GM21515 (cell line): ENCODE data around the gene SEMA3B.
A peak's percentile ranks its signal among the peaks of the same experiment; 100 is the strongest.
"Not testable (repeated sequence)": the region's sequence is repeated elsewhere in the genome, so short reads cannot be mapped to it uniquely, and the experiment has no call there.

ENCODE experiments used
- ATAC-seq: cut with Tn5 transposase; IDR thresholded peaks from one replicate; pipeline ENCODE4 v1.9.1; 2021; ENCODE audit not compliant: unreplicated experiment

Gene SEMA3B

GRCh38 chr3:50237754-50238548 lies 31.0 kb upstream of the SEMA3B start:
- peak; percentile 27 for ATAC-seq

- ATAC-seq = no peak
Observed at GRCh38 chr3:50238549-50239026, 30.4 kb upstream of the SEMA3B start.

- no peak for ATAC-seq
Observed at GRCh38 chr3:50239649-50240048, 29.3 kb upstream of the SEMA3B start.

GRCh38 chr3:50241163-50241562 lies 27.8 kb upstream of the SEMA3B start:
- no peak for ATAC-seq

- no peak for ATAC-seq
Observed at GRCh38 chr3:50241713-50242380, 27.1 kb upstream of the SEMA3B start.

- ATAC-seq = no peak
Observed at GRCh38 chr3:50242381-50242770, 26.6 kb upstream of the SEMA3B start.

- ATAC-seq = no peak
Observed at GRCh38 chr3:50242851-50243542, 25.9 kb upstream of the SEMA3B start.

- no peak for ATAC-seq
Observed at GRCh38 chr3:50243543-50243895, 25.4 kb upstream of the SEMA3B start.

GRCh38 chr3:50244813-50245212 lies 24.1 kb upstream of the SEMA3B start:
- not testable (repeated sequence) for ATAC-seq

- ATAC-seq = no peak
Observed at GRCh38 chr3:50245251-50245745, 23.6 kb upstream of the SEMA3B start.

GRCh38 chr3:50245831-50246516 lies 23.0 kb upstream of the SEMA3B start:
- peak; percentile 56 for ATAC-seq

- ATAC-seq = peak; percentile 36
Observed at GRCh38 chr3:50246517-50246954, 22.4 kb upstream of the SEMA3B start.

GRCh38 chr3:50248387-50248786 lies 20.6 kb upstream of the SEMA3B start:
- no peak for ATAC-seq

GRCh38 chr3:50249457-50249856 lies 19.5 kb upstream of the SEMA3B start:
- no peak for ATAC-seq

- ATAC-seq = no peak
Observed at GRCh38 chr3:50250514-50250913, 18.4 kb upstream of the SEMA3B start.

- ATAC-seq = no peak
Observed at GRCh38 chr3:50251220-50251619, 17.7 kb upstream of the SEMA3B start.

- ATAC-seq = no peak
Observed at GRCh38 chr3:50254577-50255250, 14.2 kb upstream of the SEMA3B start.

- ATAC-seq = no peak
Observed at GRCh38 chr3:50255251-50255615, 13.7 kb upstream of the SEMA3B start.

- ATAC-seq = no peak
Observed at GRCh38 chr3:50256978-50257890, 11.7 kb upstream of the SEMA3B start.
